Ammon's horn (tissue), 1 donor: ENCODE data around the gene ATP12A.

ENCODE experiments used
- DNase-seq: peaks from one replicate; pipeline ENCODE4 v3.0.0-alpha.2; 2016; ENCODE audit warnings: low spot score

ATP12A gene

GRCh38 chr13:24734950-24735349 lies 54.7 kb downstream of the ATP12A start:
- no peak for DNase-seq

DNA sequence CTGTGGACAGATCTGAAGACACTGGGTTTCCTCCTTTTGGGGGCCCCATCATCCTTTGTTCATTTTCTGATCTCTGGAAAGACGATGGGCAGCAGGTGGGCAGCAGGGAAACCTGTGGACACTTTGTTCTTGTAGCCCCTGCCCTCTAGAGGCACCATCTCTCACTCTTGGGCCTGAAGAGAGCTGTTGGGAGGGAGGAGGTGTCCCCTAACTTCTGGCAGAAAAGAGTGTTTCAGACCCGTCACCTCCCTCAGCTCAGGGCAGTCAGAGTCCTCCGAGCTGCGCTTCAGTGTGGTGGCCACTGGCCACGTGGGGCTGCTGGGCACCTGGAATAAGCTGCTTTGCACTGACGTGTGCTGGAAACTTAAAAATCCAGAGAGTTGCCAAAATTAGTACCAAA lies 56.8 kb downstream of the ATP12A start:
- no peak for DNase-seq

- DNase-seq = no peak
These were observed 58.2 kb downstream of the ATP12A start for GRCh38 chr13:24738366-24738847.

DNA sequence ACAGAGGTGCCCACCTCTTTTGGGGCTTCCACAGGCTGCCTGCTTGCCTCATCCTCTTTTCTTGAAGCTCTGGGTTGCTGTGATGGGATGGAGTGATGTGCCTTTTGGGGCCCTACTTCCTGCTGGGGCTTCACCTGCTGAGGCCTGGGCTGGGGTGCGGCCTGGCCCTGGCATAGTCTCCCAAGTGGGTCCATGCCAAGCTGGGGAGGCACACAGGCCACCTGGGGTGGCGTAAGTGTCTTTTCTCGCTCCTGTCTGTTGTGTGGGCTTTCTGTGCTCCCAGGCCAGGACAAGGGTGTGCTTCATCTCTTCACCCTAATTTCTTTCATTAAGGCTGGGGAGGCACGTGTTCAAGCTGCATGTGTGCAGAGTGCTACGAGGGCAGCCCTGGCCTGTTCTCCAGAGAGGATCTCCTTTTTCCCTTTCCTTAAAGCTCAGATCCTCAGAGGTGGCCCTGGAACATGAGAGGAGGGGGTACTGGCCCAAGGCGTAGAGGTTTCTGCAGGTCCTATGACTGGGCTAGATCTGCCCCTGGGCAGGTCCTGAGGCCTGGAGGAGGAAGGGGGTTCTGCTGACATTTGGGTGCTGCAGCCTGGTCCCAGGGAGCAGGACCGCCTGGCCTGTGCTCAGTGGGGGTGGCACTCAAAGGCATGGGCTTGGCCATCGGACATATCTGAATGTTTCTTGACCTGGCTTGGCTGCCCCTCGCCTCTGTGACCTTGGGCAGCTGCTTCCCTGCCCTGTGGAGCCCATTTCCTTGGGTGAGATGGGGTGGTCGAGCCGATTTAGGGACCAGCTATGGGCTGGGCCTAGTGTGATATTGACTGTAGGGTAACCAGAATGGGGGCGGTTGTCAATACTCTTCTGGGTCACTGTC lies 60.0 kb downstream of the ATP12A start:
- DNase-seq = no peak

DNA sequence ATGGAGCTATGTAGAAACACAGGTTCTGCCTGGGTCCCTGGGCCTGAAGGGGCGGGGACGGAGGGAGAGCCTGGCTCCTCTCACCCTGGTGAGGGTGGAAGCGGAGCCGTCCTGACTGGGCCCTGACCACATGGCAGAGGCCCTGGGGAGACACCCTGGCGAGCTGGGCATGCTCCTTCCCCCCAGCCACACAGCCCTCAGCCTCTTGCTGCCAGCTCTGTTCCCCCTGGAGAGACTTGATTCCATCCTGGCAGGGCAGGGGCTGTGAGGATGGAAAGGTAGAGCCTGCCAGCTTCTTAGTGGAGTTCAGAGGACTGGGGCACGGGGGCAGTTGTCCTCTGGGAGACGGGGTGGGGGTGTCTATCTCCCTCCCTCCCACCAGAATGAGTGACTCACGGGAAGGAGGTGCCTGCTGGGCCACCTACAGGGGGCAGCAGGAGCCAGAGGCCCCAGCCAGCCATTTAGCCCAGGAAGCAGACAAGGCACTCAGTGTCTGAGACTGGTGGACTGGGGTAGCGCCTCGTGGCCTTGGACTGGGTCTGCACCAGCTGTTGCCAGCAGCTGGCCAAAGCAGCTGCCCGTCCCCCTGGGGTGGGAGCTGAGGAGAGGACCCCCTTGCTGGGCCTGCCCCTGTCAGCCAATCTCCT lies 60.9 kb downstream of the ATP12A start:
- DNase-seq = no peak

- DNase-seq = no peak
These were observed 61.6 kb downstream of the ATP12A start for GRCh38 chr13:24741791-24742190.

DNA sequence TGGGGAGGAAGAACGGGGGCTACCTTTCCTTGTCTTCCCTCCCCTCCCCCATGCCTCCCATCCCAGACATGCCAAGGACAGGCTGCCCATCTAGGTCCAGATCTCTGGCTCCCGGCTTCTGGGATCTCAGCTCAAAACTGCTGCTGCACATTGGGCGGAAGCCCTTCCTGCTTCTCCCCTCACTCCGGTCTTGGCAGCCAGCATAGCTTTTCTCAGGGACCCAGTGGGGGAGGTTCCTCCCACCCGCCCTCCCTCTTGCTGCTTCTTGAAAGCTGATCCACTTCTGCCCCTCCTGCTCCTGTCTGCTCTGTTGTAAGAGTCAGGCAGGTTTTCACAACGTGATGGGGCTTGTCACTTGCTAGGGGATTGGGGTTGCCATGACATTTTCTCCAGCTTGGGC lies 62.1 kb downstream of the ATP12A start:
- DNase-seq = no peak

- no peak for DNase-seq
These were observed 62.8 kb downstream of the ATP12A start for GRCh38 chr13:24742977-24743376.

DNA sequence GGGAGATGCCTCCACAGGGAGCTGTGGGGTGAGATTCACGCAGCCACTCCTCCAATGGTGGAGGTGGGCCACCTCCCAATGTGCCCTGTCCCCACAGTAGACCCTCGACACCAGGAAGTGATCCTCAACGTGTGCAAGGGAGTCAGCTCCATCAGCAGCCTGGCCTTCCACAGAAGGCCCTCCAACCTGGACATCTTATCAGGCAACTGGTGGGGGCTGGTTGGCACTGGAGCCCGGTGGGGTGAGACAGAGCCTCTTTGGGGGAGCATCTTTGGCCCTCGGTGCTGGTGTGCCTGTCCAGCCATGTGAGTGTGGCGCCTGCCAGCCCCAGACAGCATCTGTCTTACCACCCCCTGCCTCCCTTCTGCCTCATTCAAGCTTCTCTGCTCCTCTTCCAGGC lies 64.0 kb downstream of the ATP12A start:
- DNase-seq = no peak

DNA sequence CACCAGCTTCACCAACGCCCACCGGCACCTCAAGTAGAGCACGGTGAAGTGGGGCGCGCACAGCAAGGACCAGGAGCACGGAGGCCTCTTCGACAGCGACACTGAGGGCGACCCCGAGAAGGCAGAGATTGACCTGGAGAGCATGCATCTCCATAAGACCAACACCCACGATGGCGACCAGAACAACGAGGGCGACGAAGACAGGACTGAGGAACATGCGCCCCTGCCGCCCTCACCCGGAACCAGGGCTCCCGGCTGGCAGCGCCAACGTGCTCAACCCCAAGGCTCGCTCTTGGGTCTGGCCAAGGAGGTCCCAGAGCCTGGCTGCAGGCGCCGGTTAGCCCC lies 65.3 kb downstream of the ATP12A start:
- DNase-seq = no peak

- no peak for DNase-seq
These were observed 65.8 kb downstream of the ATP12A start for GRCh38 chr13:24745861-24746617.

- no peak for DNase-seq
These were observed 66.5 kb downstream of the ATP12A start for GRCh38 chr13:24746618-24747247.

- no peak for DNase-seq
These were observed 67.2 kb downstream of the ATP12A start for GRCh38 chr13:24747248-24748060.

DNA sequence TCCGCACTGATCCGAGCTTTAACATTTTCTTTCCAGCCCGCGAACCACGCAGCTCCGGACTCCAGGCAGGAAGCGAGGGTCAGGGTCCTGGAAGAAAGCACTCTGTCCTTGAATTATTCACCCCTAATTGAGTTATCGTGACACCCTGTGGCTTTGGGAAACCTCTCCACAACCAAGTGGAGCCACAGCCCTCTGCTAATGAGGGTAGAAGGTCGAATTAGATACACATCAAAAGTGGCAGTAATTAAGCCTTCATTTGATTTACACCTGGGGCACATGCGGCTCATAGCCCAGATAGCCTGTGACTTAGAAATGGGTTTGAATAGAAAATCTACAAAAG lies 67.8 kb downstream of the ATP12A start:
- no peak for DNase-seq

DNA sequence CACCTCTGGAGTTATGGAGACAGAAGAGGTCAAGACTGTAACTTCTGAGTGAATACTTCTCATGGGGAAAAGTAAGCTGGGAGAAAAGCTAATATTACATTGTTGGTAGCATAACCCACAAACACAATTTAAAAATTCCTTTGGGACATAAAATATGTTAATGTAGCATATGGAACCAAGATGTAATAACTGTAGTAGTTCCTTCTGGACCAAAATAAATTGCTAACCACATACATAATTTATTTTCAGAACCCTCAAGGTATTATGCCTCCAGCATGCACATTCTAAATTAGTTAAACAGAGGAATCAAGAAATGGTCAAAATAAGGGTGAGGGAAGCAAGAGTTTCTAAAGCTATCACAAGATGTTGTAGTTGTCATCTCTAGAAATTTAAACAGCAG lies 79.0 kb downstream of the ATP12A start:
- no peak for DNase-seq
